HepG2 (cell line): ENCODE data around the gene GRHPR. TPM values are rescaled to one million over a fixed set of nuclear protein-coding genes. Genes with fewer than 3 reads are reported as not detected.

Source experiments
- EEA1 ChIP-seq: sonication (generic); formaldehyde crosslinking; IDR thresholded peaks from 2 replicates; pipeline ENCODE4 v1.5.1; 2020; ENCODE audit warnings: mild to moderate bottlenecking, missing genetic modification reagents, borderline replicate concordance
- ETV5 ChIP-seq: IDR thresholded peaks from 2 replicates; pipeline ENCODE4 v1.6.1; 2018; ENCODE audit warnings: missing biosample characterization, missing genetic modification reagents, inconsistent platforms, borderline replicate concordance
- MEIS1 ChIP-seq: sonication (generic); formaldehyde crosslinking; IDR thresholded peaks from 2 replicates; pipeline ENCODE4 v1.9.0; 2021; ENCODE audit warnings: mild to moderate bottlenecking, missing genetic modification reagents, moderate library complexity, borderline replicate concordance
- NONO ChIP-seq, 2 experiments: fragments of 450-650 bp in 1 of 2; sonication (generic) in 1 of 2; formaldehyde crosslinking in 1 of 2; IDR thresholded peaks in 1 of 2; conservative IDR thresholded peaks in 1 of 2; 2 replicates each; pipeline versions ENCODE4 v1.6.1 to v1.8.0; 2017 to 2022; ENCODE audit warnings: mild to moderate bottlenecking in 1 of 2, missing genetic modification reagents in 1 of 2, moderate library complexity in 1 of 2
- NR2F6 ChIP-seq, 2 experiments: IDR thresholded peaks; 2 replicates each; pipeline ENCODE4 v1.6.1; 2016; ENCODE audit warnings: antibody characterized with exemption in 1 of 2, mild to moderate bottlenecking in 1 of 2
- PHF8 ChIP-seq: sonication (generic); formaldehyde crosslinking; IDR thresholded peaks from 2 replicates; pipeline ENCODE4 v1.5.0; 2020; ENCODE audit warnings: missing genetic modification reagents
- POLR2A ChIP-seq, 2 experiments: IDR thresholded peaks; 2 replicates each; pipeline ENCODE4 v1.6.1; 2011; ENCODE audit warnings: low read depth in 2 of 2, low read length in 2 of 2, mild to moderate bottlenecking in 1 of 2, moderate library complexity in 1 of 2; ENCODE audit not compliant: insufficient read depth in 1 of 2
- RARA ChIP-seq: IDR thresholded peaks from 2 replicates; pipeline ENCODE4 v1.6.1; 2016; ENCODE audit warnings: missing genetic modification reagents, missing compliant biosample characterization
- RARG ChIP-seq: sonication (generic); formaldehyde crosslinking; IDR thresholded peaks from 2 replicates; pipeline ENCODE4 v1.4.0; 2020; ENCODE audit warnings: low read depth, mild to moderate bottlenecking, missing genetic modification reagents
- SAP130 ChIP-seq: IDR thresholded peaks from 2 replicates; pipeline ENCODE4 v1.6.1; 2016; ENCODE audit warnings: low read depth
- SYNCRIP ChIP-seq: fragments of 200-400 bp; formaldehyde crosslinking; IDR thresholded peaks from 2 replicates; pipeline ENCODE4 v1.6.1; 2018; ENCODE audit warnings: mild to moderate bottlenecking, low read depth, low read length; ENCODE audit not compliant: insufficient read depth
- ZNF121 ChIP-seq: sonication (generic); formaldehyde crosslinking; IDR thresholded peaks from 2 replicates; pipeline ENCODE4 v1.5.0; 2020; ENCODE audit warnings: mild to moderate bottlenecking, missing genetic modification reagents
- ZNF256 ChIP-seq: sonication (generic); formaldehyde crosslinking; conservative IDR thresholded peaks from 2 replicates; pipeline ENCODE4 v1.4.0; 2020; ENCODE audit warnings: missing genetic modification reagents
- ZNF296 ChIP-seq: sonication (generic); formaldehyde crosslinking; conservative IDR thresholded peaks from 2 replicates; pipeline ENCODE4 v1.5.0; 2020; ENCODE audit warnings: mild to moderate bottlenecking, missing genetic modification reagents
- ZNF331 ChIP-seq: sonication (generic); formaldehyde crosslinking; IDR thresholded peaks from 2 replicates; pipeline ENCODE4 v1.4.0; 2020; ENCODE audit warnings: missing genetic modification reagents
- ZNF367 ChIP-seq: sonication (generic); formaldehyde crosslinking; IDR thresholded peaks from 2 replicates; pipeline ENCODE4 v1.4.0; 2020; ENCODE audit warnings: missing genetic modification reagents, borderline replicate concordance
- ZNF556 ChIP-seq: sonication (generic); formaldehyde crosslinking; IDR thresholded peaks from 2 replicates; pipeline ENCODE4 v1.4.0; 2020; ENCODE audit warnings: mild to moderate bottlenecking, missing genetic modification reagents, borderline replicate concordance
- polyA plus RNA-seq, 8 experiments: library from polyadenylated mRNA; depleted of rRNA in 3 of 8; stranded (reverse) in 7 of 8; unstranded in 1 of 8; fragments of >200 nt; fragmentation: Illumina TruSeq in 4 of 8; extraction: Trizol in 4 of 8; gene quantifications; 2 replicates each; pipeline versions ENCODE4 v1.2.1 to v1.2.3, GENCODE V29; 2011 to 2016; ENCODE audit warnings: low read depth in 4 of 8, missing spikeins in 1 of 8, mixed read lengths in 1 of 8; ENCODE audit not compliant: insufficient read depth in 1 of 8
- total RNA-seq, 5 experiments: library from RNA; depleted of rRNA; stranded (reverse); fragments of >200 nt; fragmentation: Illumina TruSeq; extraction: Trizol; gene quantifications; 2 replicates each; pipeline ENCODE4 v1.2.3, GENCODE V29; 2016; ENCODE audit warnings: low read depth in 1 of 5
- TF ChIP-seq, protein P1 (sequence below): sonication (generic); formaldehyde crosslinking; IDR thresholded peaks from 2 replicates; pipeline ENCODE4 v1.4.0; 2020; ENCODE audit warnings: missing genetic modification reagents, borderline replicate concordance
- TF ChIP-seq, protein P2 (sequence below): sonication (generic); formaldehyde crosslinking; IDR thresholded peaks from 2 replicates; pipeline ENCODE4 v1.4.0; 2020; ENCODE audit warnings: missing genetic modification reagents, borderline replicate concordance
- TF ChIP-seq, protein P3 (sequence below): sonication (generic); formaldehyde crosslinking; IDR thresholded peaks from 2 replicates; pipeline ENCODE4 v1.4.0; 2020; ENCODE audit warnings: mild to moderate bottlenecking, missing genetic modification reagents, borderline replicate concordance

GRHPR gene
- total and polyA plus RNA-seq, 2 of the 13 experiments (the other 11 are each of a cell fraction or from before 2014, with no cell fraction given), result 113 to 115 TPM

DNA sequence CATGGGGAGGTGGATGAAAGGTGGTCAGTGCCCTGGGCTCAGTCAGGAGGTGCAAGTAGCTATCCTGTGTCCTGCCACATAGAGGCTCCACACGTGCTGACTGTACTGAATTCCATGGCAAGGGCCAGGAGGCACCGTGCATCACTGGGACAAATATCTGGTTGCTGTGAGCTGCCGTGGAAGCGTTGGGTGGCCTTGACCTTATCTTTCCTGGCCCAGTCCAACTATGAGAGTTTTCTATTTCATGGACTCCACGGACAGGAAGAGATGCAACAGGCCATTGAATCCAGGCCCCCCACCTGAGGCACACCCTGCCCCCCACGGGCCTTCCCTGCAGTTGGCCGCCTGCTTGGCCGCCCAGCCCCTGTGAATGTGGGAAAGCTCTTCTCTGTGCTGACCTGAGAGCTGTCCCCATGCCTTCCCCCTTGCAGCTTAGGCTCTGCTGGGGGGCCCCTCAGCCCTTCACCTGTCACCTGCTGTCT lies 1.7 kb downstream of the GRHPR start (continued):
- TF ChIP-seq PHF8, result peak; percentile 19; the same call in 1 of the 2 replicates
- 0 out of 2 replicates have a peak, but pooled peaks have one; percentile 18 for TF ChIP-seq RARA (CRISPR knock-in tag)
- no peak for TF ChIP-seq RARG
- TF ChIP-seq POLR2A (IDR thresholded peaks at IDR 0.05; ENCODE audit: insufficient read depth in 1 of 2, low read depth in 2 of 2, low read length in 2 of 2), result 0 out of 4 replicates have a peak, but pooled peaks of 1 of the 2 experiments have one; percentile 31
- no peak for TF ChIP-seq EEA1 (CRISPR knock-in tag)
- no peak for TF ChIP-seq ZNF256 (CRISPR knock-in tag)
- 0 out of 2 replicates have a peak, but pooled peaks have one; percentile 11 for TF ChIP-seq ZNF121 (CRISPR knock-in tag)
- peak; percentile 29; the same call in 1 of the 2 replicates for TF ChIP-seq ETV5 (CRISPR knock-in tag)
- peak; percentile 23; the same call in 1 of the 2 replicates for TF ChIP-seq ZNF331 (CRISPR knock-in tag)
- TF ChIP-seq ZNF367 (CRISPR knock-in tag), result no peak
- TF ChIP-seq MEIS1 (CRISPR knock-in tag), result peak; percentile 42; the same call in 1 of the 2 replicates
- no peak for TF ChIP-seq NONO (IDR thresholded peaks at IDR 0.05)
- TF ChIP-seq NONO (CRISPR knock-in tag; conservative IDR thresholded peaks at IDR 0.05), result 0 out of 2 replicates have a peak, but pooled peaks have one; percentile 37
- TF ChIP-seq, protein P1, sequence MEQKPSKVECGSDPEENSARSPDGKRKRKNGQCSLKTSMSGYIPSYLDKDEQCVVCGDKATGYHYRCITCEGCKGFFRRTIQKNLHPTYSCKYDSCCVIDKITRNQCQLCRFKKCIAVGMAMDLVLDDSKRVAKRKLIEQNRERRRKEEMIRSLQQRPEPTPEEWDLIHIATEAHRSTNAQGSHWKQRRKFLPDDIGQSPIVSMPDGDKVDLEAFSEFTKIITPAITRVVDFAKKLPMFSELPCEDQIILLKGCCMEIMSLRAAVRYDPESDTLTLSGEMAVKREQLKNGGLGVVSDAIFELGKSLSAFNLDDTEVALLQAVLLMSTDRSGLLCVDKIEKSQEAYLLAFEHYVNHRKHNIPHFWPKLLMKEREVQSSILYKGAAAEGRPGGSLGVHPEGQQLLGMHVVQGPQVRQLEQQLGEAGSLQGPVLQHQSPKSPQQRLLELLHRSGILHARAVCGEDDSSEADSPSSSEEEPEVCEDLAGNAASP (CRISPR knock-in tag), result peak; percentile 87; the same call in 1 of the 2 replicates
- TF ChIP-seq, protein P2, sequence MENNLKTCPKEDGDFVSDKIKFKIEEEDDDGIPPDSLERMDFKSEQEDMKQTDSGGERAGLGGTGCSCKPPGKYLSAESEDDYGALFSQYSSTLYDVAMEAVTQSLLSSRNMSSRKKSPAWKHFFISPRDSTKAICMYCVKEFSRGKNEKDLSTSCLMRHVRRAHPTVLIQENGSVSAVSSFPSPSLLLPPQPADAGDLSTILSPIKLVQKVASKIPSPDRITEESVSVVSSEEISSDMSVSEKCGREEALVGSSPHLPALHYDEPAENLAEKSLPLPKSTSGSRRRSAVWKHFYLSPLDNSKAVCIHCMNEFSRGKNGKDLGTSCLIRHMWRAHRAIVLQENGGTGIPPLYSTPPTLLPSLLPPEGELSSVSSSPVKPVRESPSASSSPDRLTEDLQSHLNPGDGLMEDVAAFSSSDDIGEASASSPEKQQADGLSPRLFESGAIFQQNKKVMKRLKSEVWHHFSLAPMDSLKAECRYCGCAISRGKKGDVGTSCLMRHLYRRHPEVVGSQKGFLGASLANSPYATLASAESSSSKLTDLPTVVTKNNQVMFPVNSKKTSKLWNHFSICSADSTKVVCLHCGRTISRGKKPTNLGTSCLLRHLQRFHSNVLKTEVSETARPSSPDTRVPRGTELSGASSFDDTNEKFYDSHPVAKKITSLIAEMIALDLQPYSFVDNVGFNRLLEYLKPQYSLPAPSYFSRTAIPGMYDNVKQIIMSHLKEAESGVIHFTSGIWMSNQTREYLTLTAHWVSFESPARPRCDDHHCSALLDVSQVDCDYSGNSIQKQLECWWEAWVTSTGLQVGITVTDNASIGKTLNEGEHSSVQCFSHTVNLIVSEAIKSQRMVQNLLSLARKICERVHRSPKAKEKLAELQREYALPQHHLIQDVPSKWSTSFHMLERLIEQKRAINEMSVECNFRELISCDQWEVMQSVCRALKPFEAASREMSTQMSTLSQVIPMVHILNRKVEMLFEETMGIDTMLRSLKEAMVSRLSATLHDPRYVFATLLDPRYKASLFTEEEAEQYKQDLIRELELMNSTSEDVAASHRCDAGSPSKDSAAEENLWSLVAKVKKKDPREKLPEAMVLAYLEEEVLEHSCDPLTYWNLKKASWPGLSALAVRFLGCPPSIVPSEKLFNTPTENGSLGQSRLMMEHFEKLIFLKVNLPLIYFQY, result peak; percentile 55; the same call in 1 of the 2 replicates
- TF ChIP-seq SAP130 (CRISPR knock-in tag), result peak; percentile 44; the same call in 1 of the 2 replicates
- no peak for TF ChIP-seq ZNF296 (CRISPR knock-in tag)
- peak; percentile 67; the same call in 1 of the 2 replicates for TF ChIP-seq NR2F6 (IDR thresholded peaks at IDR 0.05)
- peak; percentile 82 for TF ChIP-seq NR2F6 (CRISPR knock-in tag; IDR thresholded peaks at IDR 0.05)
- TF ChIP-seq, protein P3, sequence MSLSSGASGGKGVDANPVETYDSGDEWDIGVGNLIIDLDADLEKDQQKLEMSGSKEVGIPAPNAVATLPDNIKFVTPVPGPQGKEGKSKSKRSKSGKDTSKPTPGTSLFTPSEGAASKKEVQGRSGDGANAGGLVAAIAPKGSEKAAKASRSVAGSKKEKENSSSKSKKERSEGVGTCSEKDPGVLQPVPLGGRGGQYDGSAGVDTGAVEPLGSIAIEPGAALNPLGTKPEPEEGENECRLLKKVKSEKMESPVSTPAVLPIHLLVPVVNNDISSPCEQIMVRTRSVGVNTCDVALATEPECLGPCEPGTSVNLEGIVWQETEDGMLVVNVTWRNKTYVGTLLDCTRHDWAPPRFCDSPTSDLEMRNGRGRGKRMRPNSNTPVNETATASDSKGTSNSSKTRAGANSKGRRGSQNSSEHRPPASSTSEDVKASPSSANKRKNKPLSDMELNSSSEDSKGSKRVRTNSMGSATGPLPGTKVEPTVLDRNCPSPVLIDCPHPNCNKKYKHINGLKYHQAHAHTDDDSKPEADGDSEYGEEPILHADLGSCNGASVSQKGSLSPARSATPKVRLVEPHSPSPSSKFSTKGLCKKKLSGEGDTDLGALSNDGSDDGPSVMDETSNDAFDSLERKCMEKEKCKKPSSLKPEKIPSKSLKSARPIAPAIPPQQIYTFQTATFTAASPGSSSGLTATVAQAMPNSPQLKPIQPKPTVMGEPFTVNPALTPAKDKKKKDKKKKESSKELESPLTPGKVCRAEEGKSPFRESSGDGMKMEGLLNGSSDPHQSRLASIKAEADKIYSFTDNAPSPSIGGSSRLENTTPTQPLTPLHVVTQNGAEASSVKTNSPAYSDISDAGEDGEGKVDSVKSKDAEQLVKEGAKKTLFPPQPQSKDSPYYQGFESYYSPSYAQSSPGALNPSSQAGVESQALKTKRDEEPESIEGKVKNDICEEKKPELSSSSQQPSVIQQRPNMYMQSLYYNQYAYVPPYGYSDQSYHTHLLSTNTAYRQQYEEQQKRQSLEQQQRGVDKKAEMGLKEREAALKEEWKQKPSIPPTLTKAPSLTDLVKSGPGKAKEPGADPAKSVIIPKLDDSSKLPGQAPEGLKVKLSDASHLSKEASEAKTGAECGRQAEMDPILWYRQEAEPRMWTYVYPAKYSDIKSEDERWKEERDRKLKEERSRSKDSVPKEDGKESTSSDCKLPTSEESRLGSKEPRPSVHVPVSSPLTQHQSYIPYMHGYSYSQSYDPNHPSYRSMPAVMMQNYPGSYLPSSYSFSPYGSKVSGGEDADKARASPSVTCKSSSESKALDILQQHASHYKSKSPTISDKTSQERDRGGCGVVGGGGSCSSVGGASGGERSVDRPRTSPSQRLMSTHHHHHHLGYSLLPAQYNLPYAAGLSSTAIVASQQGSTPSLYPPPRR (CRISPR knock-in tag), result peak; percentile 43; the same call in 1 of the 2 replicates
- TF ChIP-seq ZNF556 (CRISPR knock-in tag), result peak; percentile 64; the same call in 1 of the 2 replicates
- TF ChIP-seq SYNCRIP, result no peak
